Endothelial cell (in vitro differentiated cells): ENCODE results near the gene FLT1. TPM values are rescaled to one million over a fixed set of nuclear protein-coding genes. Genes with fewer than 3 reads are reported as not detected.

Source experiments
- DNase-seq: peaks from one replicate; pipeline ENCODE4 v3.0.0; 2021; ENCODE audit warnings: low spot score
- H3K27ac Mint-ChIP-seq: one replicate; pipeline ENCODE4 v1.8.0; 2021; ENCODE audit warnings: mixed read lengths, inconsistent platforms; ENCODE audit not compliant: unreplicated experiment
- H3K27me3 Mint-ChIP-seq: one replicate; pipeline ENCODE4 v1.8.0; 2021; ENCODE audit warnings: mild to moderate bottlenecking, moderate library complexity, mixed read lengths, inconsistent platforms; ENCODE audit not compliant: unreplicated experiment
- H3K36me3 Mint-ChIP-seq: one replicate; pipeline ENCODE4 v1.8.0; 2021; ENCODE audit warnings: mild to moderate bottlenecking, low read depth, mixed read lengths, inconsistent platforms; ENCODE audit not compliant: unreplicated experiment
- H3K4me1 Mint-ChIP-seq: one replicate; pipeline ENCODE4 v1.8.0; 2021; ENCODE audit warnings: mild to moderate bottlenecking, mixed read lengths, inconsistent platforms; ENCODE audit not compliant: unreplicated experiment
- H3K4me3 Mint-ChIP-seq: one replicate; pipeline ENCODE4 v1.8.0; 2021; ENCODE audit warnings: mild to moderate bottlenecking, mixed read lengths, inconsistent platforms; ENCODE audit not compliant: unreplicated experiment
- H3K9me3 Mint-ChIP-seq: one replicate; pipeline ENCODE4 v1.8.0; 2021; ENCODE audit warnings: mixed read lengths, inconsistent platforms; ENCODE audit not compliant: unreplicated experiment
- total RNA-seq: library from RNA; stranded (reverse); fragmentation: NEBNext Ultra II Directional; extraction: Animal tissue kit (Norgen Biotek cat#: 25700); gene quantifications from one replicate; pipeline ENCODE4 v1.2.1, GENCODE V29; 2021; ENCODE audit not compliant: unreplicated experiment
- TF ChIP-seq, protein P1 (sequence below): fragments of 200-600 bp; sonication (generic); IDR thresholded peaks from one replicate; pipeline ENCODE4 v1.5.0; 2021; ENCODE audit warnings: antibody characterized with exemption; ENCODE audit not compliant: unreplicated experiment

FLT1 gene
- total RNA-seq, 1 donor from 2014 or later, result 759 TPM

DNA sequence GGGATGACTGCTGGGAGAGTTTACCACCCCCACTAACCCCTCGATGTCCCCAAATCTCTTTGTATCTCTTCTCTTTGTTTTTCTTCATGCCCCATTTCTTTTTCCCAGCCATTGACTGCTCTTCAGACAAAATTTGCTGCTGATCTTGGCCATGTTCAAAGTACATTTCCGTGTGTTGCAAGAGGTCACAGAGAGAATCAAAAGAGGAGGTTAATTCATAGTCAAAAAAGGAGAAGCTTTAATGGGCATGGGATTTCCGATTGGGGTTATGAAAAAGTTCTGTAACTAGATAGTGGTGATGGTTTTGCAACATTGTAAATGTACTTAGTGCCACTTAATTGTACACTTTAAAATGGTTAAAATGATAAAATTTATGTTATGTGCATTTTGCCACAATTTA, 121.1 kb downstream of the FLT1 start:
- Mint-ChIP-seq H3K27ac (no peak overlapping the region), H3K4me3 (no peak overlapping the region), H3K36me3 (peaks cover 64% of the 10 kb centered on the region), H3K27me3 (peaks cover 4% of the 10 kb centered on the region), H3K4me1 (peaks cover 7% of the 10 kb centered on the region), H3K9me3 (no peaks in the 10 kb centered on the region)
- TF ChIP-seq, protein P1, sequence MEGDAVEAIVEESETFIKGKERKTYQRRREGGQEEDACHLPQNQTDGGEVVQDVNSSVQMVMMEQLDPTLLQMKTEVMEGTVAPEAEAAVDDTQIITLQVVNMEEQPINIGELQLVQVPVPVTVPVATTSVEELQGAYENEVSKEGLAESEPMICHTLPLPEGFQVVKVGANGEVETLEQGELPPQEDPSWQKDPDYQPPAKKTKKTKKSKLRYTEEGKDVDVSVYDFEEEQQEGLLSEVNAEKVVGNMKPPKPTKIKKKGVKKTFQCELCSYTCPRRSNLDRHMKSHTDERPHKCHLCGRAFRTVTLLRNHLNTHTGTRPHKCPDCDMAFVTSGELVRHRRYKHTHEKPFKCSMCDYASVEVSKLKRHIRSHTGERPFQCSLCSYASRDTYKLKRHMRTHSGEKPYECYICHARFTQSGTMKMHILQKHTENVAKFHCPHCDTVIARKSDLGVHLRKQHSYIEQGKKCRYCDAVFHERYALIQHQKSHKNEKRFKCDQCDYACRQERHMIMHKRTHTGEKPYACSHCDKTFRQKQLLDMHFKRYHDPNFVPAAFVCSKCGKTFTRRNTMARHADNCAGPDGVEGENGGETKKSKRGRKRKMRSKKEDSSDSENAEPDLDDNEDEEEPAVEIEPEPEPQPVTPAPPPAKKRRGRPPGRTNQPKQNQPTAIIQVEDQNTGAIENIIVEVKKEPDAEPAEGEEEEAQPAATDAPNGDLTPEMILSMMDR, result no peak
- no peak for DNase-seq

DNA sequence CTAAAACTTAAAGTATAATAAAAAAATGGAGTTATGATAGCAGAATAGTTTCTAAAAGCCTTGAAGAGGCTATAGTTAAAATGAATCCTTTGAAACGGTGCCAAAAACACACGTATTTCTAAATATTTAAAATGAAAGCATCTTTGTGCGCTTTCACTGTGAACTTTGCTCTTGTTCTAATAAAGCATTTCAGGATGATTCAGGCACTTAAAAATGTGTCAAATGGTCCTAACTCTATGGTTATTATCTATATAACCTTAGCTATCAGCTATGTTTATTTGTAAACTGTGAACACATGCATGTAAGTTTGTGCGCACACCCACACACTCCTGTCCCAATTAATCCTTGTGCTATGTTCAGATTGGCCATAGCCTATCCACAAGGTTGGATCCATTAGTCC, 124.5 kb downstream of the FLT1 start:
- Mint-ChIP-seq H3K4me1 (peaks cover 3% of the 10 kb centered on the region), H3K36me3 (peaks cover 66% of the 10 kb centered on the region), H3K27me3 (peaks cover 4% of the 10 kb centered on the region), H3K27ac (no peak overlapping the region), H3K4me3 (no peak overlapping the region), H3K9me3 (no peaks in the 10 kb centered on the region)
- TF ChIP-seq, protein P1, result no peak
- DNase-seq, result no peak

DNA sequence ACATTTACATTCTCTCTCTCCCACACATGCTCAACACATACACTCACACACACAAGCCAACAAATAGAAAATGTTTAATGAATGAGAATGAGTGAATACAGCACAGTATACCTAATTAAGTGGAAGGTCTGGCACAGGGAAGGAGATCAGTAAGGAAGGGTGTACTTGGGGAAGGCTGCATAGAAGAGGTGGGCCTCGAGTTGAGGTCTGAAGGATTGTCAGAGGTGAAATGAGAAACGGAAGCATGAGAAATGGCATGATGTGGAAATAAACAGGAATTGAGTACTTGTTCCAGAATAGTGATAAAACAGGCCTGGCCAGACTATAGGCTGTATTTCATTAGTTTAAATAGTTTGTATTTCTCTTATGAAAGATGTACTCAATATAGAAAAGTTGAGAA, 136.2 kb downstream of the FLT1 start:
- Mint-ChIP-seq H3K4me3 (peak overlapping the region; percentile 32), H3K9me3 (no peaks in the 10 kb centered on the region), H3K27ac (peak overlapping the region; percentile 37), H3K4me1 (peaks cover 64% of the 10 kb centered on the region), H3K36me3 (peaks cover 41% of the 10 kb centered on the region), H3K27me3 (peaks cover 4% of the 10 kb centered on the region)
- no peak for DNase-seq
- TF ChIP-seq, protein P1, result no peak

DNA sequence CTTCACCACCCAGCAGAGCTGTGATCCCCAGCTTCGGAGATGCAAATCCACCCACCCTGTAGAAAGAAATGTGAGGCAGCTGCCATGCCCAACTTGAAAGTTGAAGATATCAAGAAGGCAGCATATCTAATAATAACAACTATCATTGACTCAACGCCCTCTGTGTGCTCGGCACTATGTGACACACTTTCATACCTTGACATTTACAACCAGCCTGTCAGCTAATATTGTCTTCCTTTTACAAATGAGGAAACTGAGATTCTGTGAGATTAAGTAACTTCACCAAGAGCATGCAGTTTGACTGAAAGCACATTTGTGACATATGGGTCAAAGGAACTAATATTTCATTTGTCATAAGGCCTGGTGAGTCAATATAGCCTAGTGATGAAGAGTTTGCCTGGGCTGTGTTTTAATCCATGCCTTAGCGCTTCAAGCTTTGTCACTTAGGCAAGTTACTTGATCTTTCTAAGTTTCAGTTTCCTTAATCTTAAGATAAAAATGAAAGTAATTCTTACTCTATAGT, 137.0 kb downstream of the FLT1 start:
- Mint-ChIP-seq H3K4me1 (peaks cover 67% of the 10 kb centered on the region), H3K9me3 (no peaks in the 10 kb centered on the region), H3K27ac (peak overlapping the region; percentile 91), H3K36me3 (peaks cover 41% of the 10 kb centered on the region), H3K4me3 (peak overlapping the region; percentile 37), H3K27me3 (peaks cover 4% of the 10 kb centered on the region)
- TF ChIP-seq, protein P1, result no peak
- DNase-seq, result no peak

DNA sequence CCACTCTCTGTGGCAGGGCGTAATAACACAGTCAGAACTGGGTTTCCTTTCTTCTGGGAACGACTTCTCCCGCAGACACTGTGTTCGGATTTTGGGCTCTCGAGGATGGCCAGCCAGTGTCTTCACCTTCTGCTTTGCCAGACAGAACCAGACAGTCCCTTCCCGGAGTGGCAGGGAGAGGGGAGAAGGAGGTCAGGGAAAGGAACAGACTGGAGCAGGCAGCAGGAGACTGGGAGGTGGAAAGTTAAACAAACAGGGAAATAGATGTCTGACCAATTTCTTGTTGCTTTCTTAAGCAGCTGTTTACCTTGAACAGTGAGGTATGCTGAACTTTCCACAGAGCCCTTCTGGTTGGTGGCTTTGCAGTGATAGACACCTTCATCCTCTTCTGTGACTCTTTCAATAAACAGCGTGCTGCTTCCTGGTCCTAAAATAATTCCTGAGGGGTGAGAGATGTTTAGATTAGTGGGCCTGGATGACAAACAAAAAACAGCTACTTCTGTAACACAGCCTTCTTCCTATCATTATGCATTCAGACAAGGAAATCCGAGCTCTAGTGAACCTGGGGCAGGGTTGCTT, 137.6 kb downstream of the FLT1 start:
- Mint-ChIP-seq H3K4me1 (peaks cover 70% of the 10 kb centered on the region), H3K36me3 (peaks cover 48% of the 10 kb centered on the region), H3K27me3 (peaks cover 5% of the 10 kb centered on the region), H3K4me3 (peak overlapping the region; percentile 48), H3K27ac (peak overlapping the region; percentile 91), H3K9me3 (no peaks in the 10 kb centered on the region)
- TF ChIP-seq, protein P1, result no peak
- DNase-seq, result no peak
